HG03025 (cell line): ENCODE measurements around the gene ACBD7.

Source experiments
- ATAC-seq: cut with Tn5 transposase; IDR thresholded peaks from one replicate; pipeline ENCODE4 v1.9.1; 2021; ENCODE audit warnings: mild to moderate bottlenecking, moderate library complexity; ENCODE audit not compliant: unreplicated experiment, low FRiP score

ACBD7 gene

GRCh38 chr10:15092855-15093408 is 4.4 kb upstream of the ACBD7 start:
- no peak for ATAC-seq

GRCh38 chr10:15091418-15091817 is 2.8 kb upstream of the ACBD7 start:
- ATAC-seq: no peak

GRCh38 chr10:15084502-15084922 is 4.1 kb downstream of the ACBD7 start:
- no peak for ATAC-seq

- ATAC-seq: no peak
Measured at GRCh38 chr10:15083674-15084501, 4.7 kb downstream of the ACBD7 start.

- ATAC-seq: no peak
Measured at GRCh38 chr10:15075421-15075820, 13.2 kb downstream of the ACBD7 start.

- no peak for ATAC-seq
Measured at GRCh38 chr10:15072358-15072757, 16.2 kb downstream of the ACBD7 start.

GRCh38 chr10:15069230-15069629 is 19.3 kb downstream of the ACBD7 start:
- no peak for ATAC-seq

GRCh38 chr10:15068802-15069201 is 19.8 kb downstream of the ACBD7 start:
- no peak for ATAC-seq

GRCh38 chr10:15067154-15067553 is 21.4 kb downstream of the ACBD7 start:
- no peak for ATAC-seq

- no peak for ATAC-seq
Measured at GRCh38 chr10:15060638-15061037, 27.9 kb downstream of the ACBD7 start.

GRCh38 chr10:15059914-15060313 is 28.7 kb downstream of the ACBD7 start:
- ATAC-seq: no peak

GRCh38 chr10:15058689-15059088 is 29.9 kb downstream of the ACBD7 start:
- no peak for ATAC-seq

GRCh38 chr10:15053061-15053460 is 35.5 kb downstream of the ACBD7 start:
- no peak for ATAC-seq

- ATAC-seq: no peak
Measured at GRCh38 chr10:15052121-15052520, 36.5 kb downstream of the ACBD7 start.

- no peak for ATAC-seq
Measured at GRCh38 chr10:15049533-15049932, 39.0 kb downstream of the ACBD7 start.

GRCh38 chr10:15046626-15047025 is 42.0 kb downstream of the ACBD7 start:
- ATAC-seq: no peak

- ATAC-seq: no peak
Measured at GRCh38 chr10:15045380-15045779, 43.2 kb downstream of the ACBD7 start.

- ATAC-seq: no peak
Measured at GRCh38 chr10:15043674-15044073, 44.9 kb downstream of the ACBD7 start, which contains the start of gene OLAH. Gene OLAH, plus strand, starts transcription at chr10:15043943. Its CDS starts 3,346 bp downstream, at chr10:15047289.

- ATAC-seq: no peak
Measured at GRCh38 chr10:15038416-15038815, 50.2 kb downstream of the ACBD7 start.

GRCh38 chr10:15037691-15038090 is 50.9 kb downstream of the ACBD7 start:
- ATAC-seq: no peak

- no peak for ATAC-seq
Measured at GRCh38 chr10:15035385-15036301, 52.9 kb downstream of the ACBD7 start.
